ENCODE measurements around the gene POPDC2.

- TF ChIP-seq CTCF (IDR thresholded peaks at IDR 0.05; ENCODE audit: poor library complexity): no peak
- TF ChIP-seq EZH2 (IDR thresholded peaks at IDR 0.05; ENCODE audit: borderline replicate concordance): no peak
- TF ChIP-seq EZH2phosphoT487 (IDR thresholded peaks at IDR 0.05; ENCODE audit: low read depth, severe bottlenecking, unreplicated experiment): no peak
Measured at GRCh38 chr3:119602676-119603075, 57.7 kb downstream of the POPDC2 start.

Measured in hepatocyte (in vitro differentiated cells).